HUES48 (cell line): ENCODE measurements around the gene DBF4B.
"Not testable (repeated sequence)": the region's sequence is repeated elsewhere in the genome, so short reads cannot be mapped to it uniquely, and the experiment has no call there.

Experiments used
- H3K27ac ChIP-seq: one replicate; pipeline ENCODE4 v1.7.0; 2013; ENCODE audit warnings: low read depth, low read length, inconsistent platforms
- H3K27me3 ChIP-seq: 2 replicates; pipeline ENCODE4 v1.6.1; 2013; ENCODE audit warnings: mild to moderate bottlenecking, low read length; ENCODE audit not compliant: control insufficient read depth, insufficient read depth
- H3K36me3 ChIP-seq: 2 replicates; pipeline ENCODE4 v1.6.1; 2013; ENCODE audit warnings: low read length; ENCODE audit not compliant: control insufficient read depth, insufficient read depth
- H3K4me1 ChIP-seq: 2 replicates; pipeline ENCODE4 v1.6.1; 2013; ENCODE audit warnings: mild to moderate bottlenecking, low read length; ENCODE audit not compliant: control insufficient read depth, insufficient read depth
- H3K4me3 ChIP-seq: 2 replicates; pipeline ENCODE4 v1.5.1; 2013; ENCODE audit warnings: mild to moderate bottlenecking, low read depth, low read length
- H3K9ac ChIP-seq: 2 replicates; pipeline ENCODE4 v1.6.1; 2013; ENCODE audit warnings: mild to moderate bottlenecking, low read depth, low read length, moderate library complexity
- H3K9me3 ChIP-seq: 2 replicates; pipeline ENCODE4 v1.6.1; 2013; ENCODE audit warnings: low read length; ENCODE audit not compliant: control insufficient read depth, insufficient read depth

The DBF4B gene

DNA sequence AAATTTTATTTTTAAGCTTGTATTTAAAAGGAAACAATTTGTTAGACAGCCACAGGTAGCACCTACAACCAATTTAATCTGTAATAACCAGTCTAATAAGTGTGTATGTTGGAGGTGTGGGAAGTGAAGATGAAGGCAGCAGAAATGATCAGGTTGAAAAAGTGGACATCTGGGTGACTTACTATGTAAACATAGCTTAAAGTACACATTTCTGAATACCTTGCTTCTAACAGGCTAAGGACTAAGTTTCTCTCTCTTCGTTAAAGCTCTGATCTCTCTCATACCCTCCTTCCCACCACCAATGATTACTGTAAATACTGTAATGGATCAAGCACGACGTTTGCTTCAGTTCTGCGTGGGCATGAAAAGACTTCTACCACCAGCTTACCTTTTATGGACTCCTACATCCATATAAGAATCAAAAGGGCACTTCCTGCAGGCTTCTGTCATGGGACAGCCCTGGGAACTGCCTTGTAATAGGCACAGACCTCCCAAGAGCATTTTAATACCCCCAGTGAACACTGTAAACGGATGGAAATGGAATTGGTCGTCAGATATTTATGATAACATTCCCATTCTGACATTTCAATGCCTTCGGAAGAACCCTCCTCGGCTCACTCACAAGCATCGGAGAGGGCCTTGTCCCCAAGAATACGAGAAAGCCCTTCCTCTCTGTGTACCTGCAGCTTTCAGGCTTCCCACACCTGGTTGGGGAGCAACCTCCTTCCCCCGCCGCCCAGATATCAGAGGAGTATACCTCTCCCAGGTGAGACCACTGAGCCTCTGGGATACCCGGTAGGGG, 19.6 kb upstream of the DBF4B start:
- Histone ChIP-seq H3K4me3 (peak overlapping the region; percentile 98), H3K27ac (peak overlapping the region; percentile 85), H3K27me3 (no peaks in the 10 kb centered on the region), H3K9ac (peak overlapping the region; percentile 92), H3K36me3 (peaks cover 10% of the 10 kb centered on the region; the same call in 1 of the 2 replicates), H3K9me3 (no peaks in the 10 kb centered on the region), H3K4me1 (0 out of 2 replicates have a peak, but pooled peaks cover 2% of the 10 kb centered on the region)

DNA sequence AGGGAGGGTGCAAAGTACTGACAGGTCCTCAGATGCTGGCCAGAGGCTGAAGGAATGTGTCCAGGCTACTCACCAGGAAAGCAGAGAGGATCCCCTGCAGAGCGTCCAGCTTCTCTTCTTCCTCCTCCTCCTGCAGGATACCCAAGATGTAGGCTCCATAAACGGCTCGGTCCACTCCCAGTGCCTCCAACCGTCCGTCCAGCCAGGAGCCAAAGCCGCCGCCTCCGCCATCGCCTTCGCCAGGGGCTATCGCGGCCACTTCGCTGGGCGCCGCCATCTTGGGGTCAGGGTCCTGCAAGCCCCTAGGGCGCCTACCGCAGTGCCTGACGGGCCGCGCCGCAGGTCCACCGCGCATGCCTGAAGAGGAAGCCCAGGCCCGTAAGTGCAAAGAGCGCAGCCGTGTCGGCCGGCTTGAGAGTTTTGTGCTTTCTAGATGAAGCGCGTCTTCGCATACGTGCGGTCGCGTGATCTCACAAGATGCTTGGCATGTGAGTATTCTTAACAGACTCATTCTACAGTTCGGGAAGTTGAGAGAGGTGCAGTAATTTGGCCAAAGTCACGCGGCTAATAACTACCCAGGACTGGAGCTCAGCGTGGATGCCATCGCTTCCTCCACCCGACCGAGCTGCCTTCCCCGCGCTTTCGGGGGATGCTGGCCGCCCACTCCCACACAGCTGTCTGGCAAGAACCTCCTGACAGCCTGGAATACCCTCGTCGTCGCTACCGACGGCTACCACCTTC, 18.8 kb upstream of the DBF4B start, which contains the start of gene CCDC43:
TSS of gene CCDC43 (minus strand) at position 300 of the 741 bp plus-strand sequence. CDS start at position 277, 23 bp downstream.
- Histone ChIP-seq H3K9me3 (no peaks in the 10 kb centered on the region), H3K36me3 (peaks cover 5% of the 10 kb centered on the region; the same call in 1 of the 2 replicates), H3K27ac (peak within 1 kb of the TSS; percentile 85), H3K9ac (peak within 1 kb of the TSS; percentile 92), H3K4me3 (peak within 1 kb of the TSS; percentile 98), H3K27me3 (no peaks in the 10 kb centered on the region), H3K4me1 (0 out of 2 replicates have a peak, but pooled peaks cover 2% of the 10 kb centered on the region)

DNA sequence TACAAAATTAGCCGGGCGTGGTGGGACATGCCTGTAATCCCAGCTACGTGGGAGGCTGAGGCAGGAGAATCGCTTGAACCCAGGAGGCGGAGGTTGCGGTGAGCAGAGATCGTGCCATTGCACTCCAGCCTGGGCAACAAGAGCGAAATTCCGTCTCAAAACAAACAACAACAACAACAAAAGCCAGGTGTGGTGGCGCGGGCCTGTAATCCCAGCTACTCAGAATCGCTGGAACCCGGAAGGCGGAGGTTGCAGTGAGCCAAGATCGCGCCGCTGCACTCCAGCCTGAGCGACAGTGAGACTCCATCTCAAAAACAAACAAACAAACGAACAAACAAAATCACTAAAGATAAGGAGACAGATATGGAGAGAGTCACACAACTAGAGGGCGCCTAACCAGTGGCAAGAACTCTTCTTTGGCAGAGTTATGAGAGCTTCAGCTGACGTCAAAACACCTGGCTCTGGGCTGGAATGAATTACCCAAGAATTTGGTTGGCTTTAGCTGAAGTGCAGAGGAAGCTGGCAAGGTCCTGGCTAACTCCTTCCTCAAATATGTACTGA, 17.6 kb upstream of the DBF4B start:
- H3K4me1 ChIP-seq, H3K36me3 ChIP-seq, H3K9me3 ChIP-seq, H3K27me3 ChIP-seq, H3K4me3 ChIP-seq, H3K9ac ChIP-seq, H3K27ac ChIP-seq: not testable (repeated sequence)

DNA sequence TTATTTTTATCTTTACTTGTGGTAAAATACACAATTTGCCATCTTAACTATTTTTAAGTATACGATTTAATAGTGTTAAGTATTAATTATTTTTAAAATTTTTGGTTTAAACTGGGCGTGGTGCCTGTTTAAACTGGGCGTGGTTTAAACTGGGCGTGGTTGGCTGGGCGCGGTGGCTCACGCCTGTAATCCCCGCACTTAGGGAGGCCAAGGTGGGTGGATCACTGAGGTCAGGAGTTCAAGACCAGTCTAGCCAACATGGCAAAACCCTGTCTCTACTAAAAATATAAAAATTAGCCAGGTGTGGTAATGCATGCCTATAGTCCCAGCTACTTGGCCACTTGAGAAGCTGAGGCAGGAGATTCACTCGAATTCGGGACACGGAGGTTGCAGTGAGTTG, 14.9 kb upstream of the DBF4B start:
- Histone ChIP-seq H3K4me1 (0 out of 2 replicates have a peak, but pooled peaks cover under 1% of the 10 kb centered on the region), H3K4me3 (no peak overlapping the region), H3K36me3 (no peaks in the 10 kb centered on the region), H3K9me3 (no peaks in the 10 kb centered on the region), H3K27me3 (no peaks in the 10 kb centered on the region), H3K27ac (no peak overlapping the region), H3K9ac (no peak overlapping the region)

DNA sequence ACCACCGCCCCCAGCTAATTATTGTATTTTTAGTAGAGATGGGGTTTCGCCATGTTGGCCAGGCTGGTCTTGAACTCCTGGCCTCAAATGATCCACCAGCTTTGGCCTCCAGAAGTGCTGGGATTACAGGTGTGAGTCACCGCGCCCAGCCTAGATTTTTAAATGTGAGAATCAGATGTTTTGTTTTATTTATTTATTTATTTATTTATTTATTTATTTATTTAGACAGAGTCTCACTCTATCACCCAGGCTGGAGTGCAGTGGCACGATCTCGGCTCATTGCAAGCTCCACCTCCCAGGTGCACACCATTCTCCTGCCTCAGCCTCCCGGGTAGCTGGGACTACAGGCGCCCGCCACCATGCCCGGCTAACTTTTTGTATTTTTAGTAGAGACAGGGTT, 8.2 kb upstream of the DBF4B start:
- H3K9me3 ChIP-seq, H3K4me1 ChIP-seq, H3K27ac ChIP-seq, H3K9ac ChIP-seq, H3K36me3 ChIP-seq, H3K4me3 ChIP-seq, H3K27me3 ChIP-seq: not testable (repeated sequence)

DNA sequence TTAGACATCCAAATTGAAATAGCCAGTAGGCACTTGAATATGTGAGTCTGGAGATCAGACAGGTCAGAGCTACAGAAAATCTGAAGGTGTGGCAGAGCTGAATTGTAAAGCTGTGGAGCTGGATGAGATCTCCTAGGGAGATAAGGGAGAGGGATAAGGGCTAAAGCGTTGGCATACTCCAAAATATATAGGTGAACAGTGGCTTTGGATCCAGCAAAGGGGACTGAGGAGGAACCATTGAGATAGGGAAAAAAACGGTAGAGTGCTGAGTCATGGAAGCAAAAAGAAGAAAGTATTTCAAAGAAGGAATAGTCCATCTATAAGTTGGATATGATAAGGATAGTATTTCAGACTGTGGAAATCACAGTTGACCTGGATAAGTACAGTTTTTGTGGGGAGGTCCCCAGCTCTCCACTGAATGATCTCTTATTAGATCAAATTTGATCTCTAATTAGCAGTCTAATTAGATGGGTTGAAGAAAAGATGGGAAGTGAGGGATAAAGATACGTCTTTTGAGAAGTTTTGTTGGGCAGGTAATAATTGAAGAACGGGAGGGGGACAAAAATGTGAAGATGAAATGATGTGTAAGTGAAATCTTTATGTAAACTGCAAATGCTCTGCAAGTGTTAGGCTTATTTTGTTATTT, 587 bp upstream of the DBF4B start:
- no peaks in the 10 kb centered on the region for H3K36me3 ChIP-seq
- H3K9ac ChIP-seq, result peak overlapping the region; percentile 81
- peak overlapping the region; percentile 88 for H3K4me3 ChIP-seq
- peaks cover 7% of the 10 kb centered on the region; the same call in 1 of the 2 replicates for H3K4me1 ChIP-seq
- no peaks in the 10 kb centered on the region for H3K27me3 ChIP-seq
- peak overlapping the region; percentile 87 for H3K27ac ChIP-seq
- no peaks in the 10 kb centered on the region for H3K9me3 ChIP-seq

DNA sequence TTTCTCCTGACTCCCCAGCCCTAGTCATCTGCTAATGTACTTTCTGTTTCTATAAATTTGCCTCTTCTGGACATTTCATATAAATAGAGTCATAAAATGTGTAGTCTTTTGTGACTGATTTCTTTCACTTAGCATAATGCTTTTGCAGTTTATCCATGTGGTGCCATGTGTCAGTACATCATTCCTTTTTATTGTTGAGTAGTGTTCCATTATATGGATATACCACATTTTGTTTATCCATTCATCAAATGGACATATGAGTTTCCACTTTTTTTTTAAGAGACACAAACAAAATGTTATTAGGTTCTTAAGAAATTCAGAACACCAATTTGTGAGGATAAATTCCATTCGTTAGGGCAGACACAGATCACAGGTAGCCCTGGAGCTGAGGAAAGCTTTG, 11.0 kb downstream of the DBF4B start:
- Histone ChIP-seq H3K27ac (no peak overlapping the region), H3K27me3 (no peaks in the 10 kb centered on the region), H3K4me1 (no peaks in the 10 kb centered on the region), H3K9ac (no peak overlapping the region), H3K4me3 (no peak overlapping the region), H3K9me3 (no peaks in the 10 kb centered on the region), H3K36me3 (peaks cover 53% of the 10 kb centered on the region)

DNA sequence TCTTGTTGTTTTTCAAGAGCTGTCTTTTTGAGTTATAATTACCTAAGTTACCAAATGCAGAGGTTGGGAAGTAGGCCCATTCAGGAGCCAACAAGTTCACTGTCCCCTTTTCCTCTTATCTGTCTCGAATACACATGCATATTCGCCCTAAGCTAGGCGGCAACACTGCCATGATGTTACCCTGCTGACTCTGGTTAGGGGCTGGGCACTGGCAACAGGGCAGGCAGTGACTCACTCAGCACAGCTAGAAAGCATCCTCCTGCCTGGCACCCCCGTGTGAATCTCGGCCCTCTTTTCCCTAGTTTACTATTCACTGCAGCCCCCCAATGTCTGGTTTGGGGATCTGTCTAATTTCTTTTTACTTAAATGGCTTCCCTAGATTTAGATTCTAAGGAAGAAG, 13.8 kb downstream of the DBF4B start:
- H3K9me3 ChIP-seq, result no peaks in the 10 kb centered on the region
- no peak overlapping the region for H3K9ac ChIP-seq
- H3K4me3 ChIP-seq, result no peak overlapping the region
- H3K36me3 ChIP-seq, result peaks cover 61% of the 10 kb centered on the region
- H3K4me1 ChIP-seq, result no peaks in the 10 kb centered on the region
- no peak overlapping the region for H3K27ac ChIP-seq
- H3K27me3 ChIP-seq, result no peaks in the 10 kb centered on the region

DNA sequence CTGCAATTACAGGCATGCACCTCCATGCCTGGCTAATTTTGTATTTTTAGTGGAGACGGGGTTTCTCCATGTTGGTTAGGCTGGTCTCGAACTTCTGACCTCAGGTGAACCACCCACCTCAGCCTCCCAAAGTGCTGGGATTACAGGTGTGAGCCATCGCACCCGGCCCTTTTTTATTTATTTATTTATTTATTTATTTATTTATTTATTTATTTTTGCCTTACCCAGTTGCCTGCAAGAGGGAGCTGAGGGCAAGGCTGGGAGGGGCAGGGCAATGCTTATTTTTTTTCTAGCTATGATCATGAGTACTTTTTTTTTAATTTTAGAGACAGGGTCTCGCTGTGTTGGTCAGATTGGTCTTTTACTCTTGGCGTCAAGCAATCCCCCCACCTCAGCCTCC, 17.7 kb downstream of the DBF4B start:
- H3K9ac ChIP-seq, result not testable (repeated sequence)

DNA sequence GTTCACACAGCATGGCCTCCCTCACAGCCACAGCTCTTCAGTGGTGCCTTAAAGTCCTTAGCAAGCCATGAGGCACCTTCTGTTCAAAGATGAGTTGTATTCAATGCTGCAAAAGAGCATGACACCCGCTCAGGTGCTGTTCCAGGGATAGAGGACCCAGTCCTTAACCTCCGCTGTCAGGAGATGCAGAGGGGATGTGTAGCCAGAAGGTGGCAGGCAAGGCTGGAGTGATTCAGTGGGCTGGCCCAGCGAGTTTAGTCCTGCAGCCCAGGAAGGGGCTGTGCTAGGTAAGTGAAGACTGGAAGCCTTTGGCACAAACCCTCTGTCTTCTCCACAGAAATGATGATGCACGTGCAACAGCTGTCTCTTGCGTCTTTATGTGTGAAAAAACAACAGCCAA, 25.3 kb downstream of the DBF4B start:
- Histone ChIP-seq H3K27ac (peak overlapping the region; percentile 22), H3K4me1 (peaks cover 8% of the 10 kb centered on the region; the same call in 1 of the 2 replicates), H3K4me3 (no peak overlapping the region), H3K9me3 (no peaks in the 10 kb centered on the region), H3K36me3 (peaks cover 63% of the 10 kb centered on the region), H3K9ac (no peak overlapping the region), H3K27me3 (no peaks in the 10 kb centered on the region)

More for the DNA sequence above, 17.7 kb downstream of the DBF4B start:
- H3K27me3 ChIP-seq, H3K4me1 ChIP-seq, H3K9me3 ChIP-seq, H3K27ac ChIP-seq, H3K4me3 ChIP-seq: not testable (repeated sequence)
- peaks cover 73% of the 10 kb centered on the region for H3K36me3 ChIP-seq
